Chondrocyte (in vitro differentiated cells): ENCODE results near the gene SIPA1. TPM values are rescaled to one million over a fixed set of nuclear protein-coding genes. Genes with fewer than 3 reads are reported as not detected.

Source experiments
- DNase-seq: peaks from one replicate; pipeline ENCODE4 v3.0.0; 2021; ENCODE audit warnings: mixed read lengths, low spot score
- H3K27ac Mint-ChIP-seq: one replicate; pipeline ENCODE4 v1.8.0; 2021; ENCODE audit warnings: mild to moderate bottlenecking, moderate library complexity, mixed read lengths; ENCODE audit not compliant: unreplicated experiment
- H3K27me3 Mint-ChIP-seq: 2 replicates; pipeline ENCODE4 v1.8.0; 2021; ENCODE audit warnings: low read depth, mixed read lengths
- H3K36me3 Mint-ChIP-seq: 2 replicates; pipeline ENCODE4 v1.8.0; 2021; ENCODE audit warnings: low read depth, mixed read lengths
- H3K4me1 Mint-ChIP-seq: 2 replicates; pipeline ENCODE4 v1.8.0; 2021; ENCODE audit warnings: low read depth, mild to moderate bottlenecking, mixed read lengths
- H3K4me3 Mint-ChIP-seq: one replicate; pipeline ENCODE4 v1.8.0; 2021; ENCODE audit warnings: mild to moderate bottlenecking, moderate library complexity, mixed read lengths; ENCODE audit not compliant: unreplicated experiment
- H3K9me3 Mint-ChIP-seq: 2 replicates; pipeline ENCODE4 v1.8.0; 2021; ENCODE audit warnings: low read depth, mixed read lengths
- total RNA-seq: library from RNA; stranded (reverse); gene quantifications from 3 replicates; pipeline ENCODE4 v1.2.1, GENCODE V29; 2021
- TF ChIP-seq, protein P1 (sequence below): fragments of 200-600 bp; sonication (generic); IDR thresholded peaks from 2 replicates; pipeline ENCODE4 v1.5.0; 2021; ENCODE audit warnings: antibody characterized with exemption, mild to moderate bottlenecking, moderate library complexity

SIPA1 gene
- total RNA-seq, 1 donor from 2014 or later, result 22.7 TPM

DNA sequence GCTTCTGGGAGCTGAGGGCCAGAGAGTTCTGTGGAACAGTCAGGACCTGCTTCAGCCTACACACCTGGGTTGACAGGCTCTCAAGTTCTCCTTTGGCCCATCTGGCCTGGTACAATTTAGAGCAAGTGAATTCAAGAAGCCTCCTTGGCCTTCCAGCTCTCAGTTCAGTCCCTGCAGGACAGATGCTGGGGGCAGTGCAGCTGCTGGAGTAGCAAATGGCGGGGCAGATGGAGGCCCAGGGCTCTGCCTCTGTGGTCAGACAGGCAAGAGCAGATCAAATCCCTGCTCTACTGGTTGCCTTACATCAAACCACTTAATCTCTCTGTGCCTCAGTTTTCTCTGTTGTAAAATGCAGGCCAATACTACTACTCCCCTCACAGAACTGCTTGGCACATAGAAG is 33.6 kb upstream of the SIPA1 start:
- TF ChIP-seq, protein P1, sequence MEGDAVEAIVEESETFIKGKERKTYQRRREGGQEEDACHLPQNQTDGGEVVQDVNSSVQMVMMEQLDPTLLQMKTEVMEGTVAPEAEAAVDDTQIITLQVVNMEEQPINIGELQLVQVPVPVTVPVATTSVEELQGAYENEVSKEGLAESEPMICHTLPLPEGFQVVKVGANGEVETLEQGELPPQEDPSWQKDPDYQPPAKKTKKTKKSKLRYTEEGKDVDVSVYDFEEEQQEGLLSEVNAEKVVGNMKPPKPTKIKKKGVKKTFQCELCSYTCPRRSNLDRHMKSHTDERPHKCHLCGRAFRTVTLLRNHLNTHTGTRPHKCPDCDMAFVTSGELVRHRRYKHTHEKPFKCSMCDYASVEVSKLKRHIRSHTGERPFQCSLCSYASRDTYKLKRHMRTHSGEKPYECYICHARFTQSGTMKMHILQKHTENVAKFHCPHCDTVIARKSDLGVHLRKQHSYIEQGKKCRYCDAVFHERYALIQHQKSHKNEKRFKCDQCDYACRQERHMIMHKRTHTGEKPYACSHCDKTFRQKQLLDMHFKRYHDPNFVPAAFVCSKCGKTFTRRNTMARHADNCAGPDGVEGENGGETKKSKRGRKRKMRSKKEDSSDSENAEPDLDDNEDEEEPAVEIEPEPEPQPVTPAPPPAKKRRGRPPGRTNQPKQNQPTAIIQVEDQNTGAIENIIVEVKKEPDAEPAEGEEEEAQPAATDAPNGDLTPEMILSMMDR, result no peak
- H3K9me3 Mint-ChIP-seq, result no peaks in the 10 kb centered on the region
- no peaks in the 10 kb centered on the region for H3K27me3 Mint-ChIP-seq
- peaks cover 21% of the 10 kb centered on the region for H3K36me3 Mint-ChIP-seq
- no peak for DNase-seq
- H3K27ac Mint-ChIP-seq, result no peak overlapping the region
- H3K4me1 Mint-ChIP-seq, result peaks cover 3% of the 10 kb centered on the region
- H3K4me3 Mint-ChIP-seq, result no peak overlapping the region

DNA sequence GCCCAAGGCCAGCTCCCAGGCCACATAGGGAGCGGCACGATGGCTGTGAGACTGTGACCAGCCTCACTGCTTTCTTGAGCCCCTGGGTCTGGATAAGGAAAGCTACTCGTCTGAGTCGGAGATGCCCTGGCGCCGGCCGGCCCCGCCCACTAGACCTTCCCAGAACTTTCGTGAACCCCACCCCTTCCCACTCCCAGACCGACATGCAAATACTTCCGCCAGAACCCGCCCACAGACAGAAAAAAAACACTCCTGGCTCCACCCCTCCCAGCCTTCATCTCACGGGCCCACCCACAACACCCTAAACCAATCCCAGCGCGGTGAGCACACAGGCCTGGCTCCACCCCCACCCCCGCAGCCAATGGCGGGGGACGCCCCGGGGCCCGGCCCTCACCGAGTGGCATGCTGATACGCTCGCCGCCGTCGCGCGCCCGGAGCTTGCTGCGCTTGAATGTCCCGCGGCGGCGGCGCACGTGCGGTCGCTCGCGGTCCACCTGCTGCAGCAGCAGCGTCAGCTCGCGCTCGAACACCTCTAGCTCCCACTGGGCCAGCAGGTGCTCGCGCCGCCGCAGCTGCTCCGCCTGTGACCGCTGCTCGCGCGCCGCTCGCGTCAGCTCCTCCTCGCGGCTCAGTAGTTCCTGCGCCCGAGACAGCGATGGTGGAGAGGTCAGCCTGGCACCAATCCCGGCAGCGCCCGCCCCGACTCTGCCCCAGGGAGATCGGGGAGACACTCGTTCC is 30.9 kb upstream of the SIPA1 start:
- Mint-ChIP-seq H3K27ac (no peak overlapping the region), H3K27me3 (no peaks in the 10 kb centered on the region), H3K4me1 (peaks cover 29% of the 10 kb centered on the region), H3K36me3 (peaks cover 22% of the 10 kb centered on the region), H3K4me3 (no peak overlapping the region), H3K9me3 (no peaks in the 10 kb centered on the region)
- TF ChIP-seq, protein P1, result no peak
- DNase-seq, result no peak

DNA sequence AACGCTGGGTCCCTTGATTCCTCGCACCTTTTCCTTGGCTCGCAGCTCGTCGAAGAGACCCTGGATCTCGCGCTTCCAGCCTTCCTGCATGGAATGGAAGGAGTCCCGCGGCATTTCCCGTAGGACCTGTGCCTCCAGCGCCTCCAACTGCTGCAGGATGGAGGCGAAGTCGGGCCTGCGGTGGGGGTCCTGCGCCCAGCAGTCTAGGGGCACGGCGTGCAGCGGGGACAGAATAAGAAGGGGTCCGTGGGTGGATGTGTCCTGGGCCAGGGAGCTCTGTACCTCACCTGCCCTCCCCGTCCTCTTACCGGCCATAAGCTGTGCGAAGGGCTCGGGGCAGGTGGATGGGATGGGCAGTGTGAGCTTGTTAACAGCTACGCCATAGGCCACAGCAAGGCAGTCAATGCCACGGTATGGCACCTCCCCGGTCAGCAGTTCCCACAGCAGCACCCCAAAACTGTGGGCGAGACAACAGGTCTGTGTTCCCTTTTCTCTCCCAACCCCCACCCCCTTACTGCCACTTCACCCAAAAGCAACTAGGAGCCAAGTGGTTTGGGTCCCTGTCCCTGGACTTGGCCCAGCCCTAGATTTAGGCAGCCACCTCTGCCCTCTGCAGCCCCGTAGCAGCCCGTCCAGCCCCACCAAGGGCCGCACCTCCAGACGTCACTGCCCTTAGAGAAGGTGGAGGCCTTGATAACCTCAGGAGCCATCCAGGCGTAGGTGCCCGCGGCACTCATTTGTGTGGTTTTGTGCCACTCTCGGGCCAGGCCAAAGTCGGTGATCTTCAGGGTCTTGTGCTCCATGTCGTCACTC is 30.1 kb upstream of the SIPA1 start:
- DNase-seq, result no peak
- peaks cover 22% of the 10 kb centered on the region for H3K36me3 Mint-ChIP-seq
- H3K4me1 Mint-ChIP-seq, result peaks cover 36% of the 10 kb centered on the region
- no peaks in the 10 kb centered on the region for H3K27me3 Mint-ChIP-seq
- no peak overlapping the region for H3K27ac Mint-ChIP-seq
- TF ChIP-seq, protein P1, result no peak
- H3K4me3 Mint-ChIP-seq, result no peak overlapping the region
- H3K9me3 Mint-ChIP-seq, result no peaks in the 10 kb centered on the region

DNA sequence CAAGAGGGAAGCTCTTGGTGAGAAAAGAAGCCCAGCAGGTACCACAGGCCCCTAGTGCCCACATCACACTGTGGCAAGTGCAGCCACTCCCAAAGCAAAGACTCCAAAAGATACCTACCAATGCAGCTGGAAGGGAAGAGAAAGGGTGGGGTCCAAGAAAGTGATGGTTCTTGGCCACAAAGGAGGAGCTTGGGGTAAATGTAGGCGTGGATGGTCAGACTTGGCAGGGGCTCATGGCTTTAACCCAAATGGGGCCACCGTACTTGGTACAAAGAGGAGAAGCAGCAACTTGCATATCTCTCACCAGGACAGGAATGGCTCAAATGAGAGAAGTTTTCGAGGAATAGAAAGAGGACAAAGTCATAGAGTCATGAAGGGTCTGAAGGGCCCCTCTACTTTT is 28.7 kb upstream of the SIPA1 start:
- Mint-ChIP-seq H3K27ac (peak overlapping the region; percentile 41), H3K36me3 (peaks cover 14% of the 10 kb centered on the region), H3K27me3 (no peaks in the 10 kb centered on the region), H3K4me3 (no peak overlapping the region), H3K9me3 (no peaks in the 10 kb centered on the region), H3K4me1 (peaks cover 42% of the 10 kb centered on the region)
- TF ChIP-seq, protein P1, result no peak
- DNase-seq, result no peak

DNA sequence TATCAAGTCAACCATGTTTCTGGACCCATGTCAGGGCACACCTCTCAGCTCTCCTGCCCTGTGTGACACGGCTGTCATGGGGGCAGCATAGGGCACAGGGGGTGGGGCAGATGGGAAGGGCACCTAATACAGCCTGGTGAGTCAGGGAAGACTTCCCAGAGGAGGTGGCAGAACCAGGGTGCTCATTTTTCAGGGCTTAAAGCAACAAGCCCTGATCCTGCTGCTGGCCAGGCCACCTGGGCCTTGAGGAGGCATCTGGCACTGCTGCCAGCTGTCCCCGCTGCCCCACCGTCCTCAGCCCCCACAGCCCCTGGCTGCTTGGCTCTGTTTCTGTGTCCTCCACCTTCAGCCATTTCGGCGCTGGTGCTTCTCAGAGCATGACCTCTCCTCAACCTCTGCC is 28.2 kb upstream of the SIPA1 start:
- H3K27ac Mint-ChIP-seq, result no peak overlapping the region
- H3K27me3 Mint-ChIP-seq, result no peaks in the 10 kb centered on the region
- peaks cover 11% of the 10 kb centered on the region for H3K36me3 Mint-ChIP-seq
- peaks cover 42% of the 10 kb centered on the region for H3K4me1 Mint-ChIP-seq
- H3K9me3 Mint-ChIP-seq, result no peaks in the 10 kb centered on the region
- TF ChIP-seq, protein P1, result no peak
- H3K4me3 Mint-ChIP-seq, result no peak overlapping the region
- no peak for DNase-seq
